Measurements from ENCODE around the gene STAT2.

STAT2 gene

DNA sequence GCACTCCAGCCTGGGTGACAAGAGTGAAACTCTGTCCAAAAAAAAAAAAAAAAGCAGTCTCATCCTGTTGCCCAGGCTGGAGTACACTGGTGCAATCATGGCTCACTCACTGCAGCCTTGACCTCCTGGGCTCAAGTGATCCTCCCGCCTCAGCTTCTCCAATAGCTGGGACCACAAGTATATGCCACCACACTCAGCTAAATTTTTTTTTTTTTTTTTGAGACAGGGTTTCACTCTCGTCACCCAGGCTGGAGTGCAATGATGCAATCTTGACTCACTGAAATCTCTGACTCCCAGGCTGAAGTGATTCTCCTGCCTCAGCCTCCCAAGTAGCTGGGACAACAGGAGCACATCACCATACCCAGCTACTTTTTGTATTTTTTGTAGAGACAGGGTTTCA, 38.9 kb downstream of the STAT2 start:
- ChIA-PET CTCF (interaction anchor here (1.2 to 1.8 kb wide), 3 partner anchors 12 to 138 kb away, joined by 3 to 8 read pairs (median 3); partner anchors contain the start of gene PAN2), POLR2A (interaction anchor here (0.7 kb wide), 1 partner anchor 15 kb away, joined by 8 read pairs; no protein-coding TSS in a partner anchor)
- DNase-seq (ENCODE audit: extremely low spot score), result no peak
- TF ChIP-seq, protein P1, sequence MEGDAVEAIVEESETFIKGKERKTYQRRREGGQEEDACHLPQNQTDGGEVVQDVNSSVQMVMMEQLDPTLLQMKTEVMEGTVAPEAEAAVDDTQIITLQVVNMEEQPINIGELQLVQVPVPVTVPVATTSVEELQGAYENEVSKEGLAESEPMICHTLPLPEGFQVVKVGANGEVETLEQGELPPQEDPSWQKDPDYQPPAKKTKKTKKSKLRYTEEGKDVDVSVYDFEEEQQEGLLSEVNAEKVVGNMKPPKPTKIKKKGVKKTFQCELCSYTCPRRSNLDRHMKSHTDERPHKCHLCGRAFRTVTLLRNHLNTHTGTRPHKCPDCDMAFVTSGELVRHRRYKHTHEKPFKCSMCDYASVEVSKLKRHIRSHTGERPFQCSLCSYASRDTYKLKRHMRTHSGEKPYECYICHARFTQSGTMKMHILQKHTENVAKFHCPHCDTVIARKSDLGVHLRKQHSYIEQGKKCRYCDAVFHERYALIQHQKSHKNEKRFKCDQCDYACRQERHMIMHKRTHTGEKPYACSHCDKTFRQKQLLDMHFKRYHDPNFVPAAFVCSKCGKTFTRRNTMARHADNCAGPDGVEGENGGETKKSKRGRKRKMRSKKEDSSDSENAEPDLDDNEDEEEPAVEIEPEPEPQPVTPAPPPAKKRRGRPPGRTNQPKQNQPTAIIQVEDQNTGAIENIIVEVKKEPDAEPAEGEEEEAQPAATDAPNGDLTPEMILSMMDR (IDR thresholded peaks at IDR 0.05; ENCODE audit: control extremely low read depth, extremely low read depth, low read depth, missing control alignments), result no peak

- ChIA-PET POLR2A (no interaction called here), CTCF (interaction anchor here (1.2 to 3.6 kb wide), 5 partner anchors 8 to 146 kb away, joined by 3 to 25 read pairs (median 3); no protein-coding TSS in a partner anchor)
- TF ChIP-seq, protein P1 (IDR thresholded peaks at IDR 0.05; ENCODE audit: control extremely low read depth, extremely low read depth, low read depth, missing control alignments), result no peak
- DNase-seq (ENCODE audit: extremely low spot score), result no peak
Measured at GRCh38 chr12:56317675-56318074, 42.2 kb downstream of the STAT2 start.

DNA sequence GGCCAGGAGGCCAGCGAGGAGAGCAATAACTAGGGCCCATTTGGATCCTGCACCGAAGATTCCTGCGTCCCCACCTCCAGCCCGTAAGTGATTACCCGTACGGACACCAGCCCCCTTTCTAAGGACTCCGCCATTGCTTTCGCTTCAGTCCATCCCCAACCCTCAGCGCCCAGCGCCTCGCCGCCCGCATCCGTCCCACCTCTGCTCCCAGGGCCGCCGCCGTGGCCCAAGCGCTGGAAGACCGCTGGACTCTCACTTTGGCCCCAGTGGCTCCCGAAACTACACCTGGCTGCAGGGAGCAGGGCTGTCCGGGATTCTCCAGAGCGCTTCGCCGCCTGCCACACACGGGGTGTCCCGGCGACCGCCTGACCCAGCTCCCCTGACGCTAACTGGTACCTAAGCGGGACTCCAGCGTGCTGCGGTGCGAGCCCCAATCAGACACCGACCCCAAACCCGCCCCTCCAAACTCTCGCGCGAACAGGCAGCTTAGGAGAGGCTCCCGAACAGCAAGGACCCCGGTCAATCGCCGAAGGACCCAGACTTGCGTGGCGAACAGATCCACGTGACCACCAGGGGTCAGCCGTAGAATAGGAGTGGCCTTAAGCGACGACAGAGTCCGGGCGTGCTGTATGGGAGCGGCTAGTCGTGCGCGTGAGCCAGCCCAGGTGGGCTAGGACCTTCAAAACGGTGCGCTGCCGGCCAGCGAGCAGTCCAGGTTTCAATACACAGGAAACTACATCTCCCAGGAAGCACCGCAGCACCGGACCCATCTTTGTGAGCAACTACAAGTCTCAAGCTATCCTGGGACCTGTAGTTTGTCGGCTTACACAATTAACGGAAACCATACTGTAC, 44.1 kb downstream of the STAT2 start, which contains the start of gene CNPY2:
Gene CNPY2, minus strand, starts transcription at position 367 of the 852 bp plus-strand sequence. CDS start 771 bp downstream, outside the sequence.
- CTCF ChIA-PET, result interaction anchor here (0.6 to 3.6 kb wide), 10 partner anchors 13 to 148 kb away, joined by 3 to 25 read pairs (median 3); partner anchors contain the start of genes IL23A, RNF41 and STAT2
- POLR2A ChIA-PET, result interaction anchor here (0.6 to 2.4 kb wide), 10 partner anchors 10 to 209 kb away, joined by 3 to 8 read pairs (median 3); partner anchors contain the start of genes ANKRD52, PAN2 and STAT2
- TF ChIP-seq, protein P1 (IDR thresholded peaks at IDR 0.05; ENCODE audit: control extremely low read depth, extremely low read depth, low read depth, missing control alignments), result peak; percentile 32
- DNase-seq (ENCODE audit: extremely low spot score), result peak; percentile 96

- TF ChIP-seq, protein P1 (IDR thresholded peaks at IDR 0.05; ENCODE audit: control extremely low read depth, extremely low read depth, low read depth, missing control alignments), result no peak
- ChIA-PET POLR2A (interaction anchor here (0.6 to 2.4 kb wide), 7 partner anchors 15 to 57 kb away, joined by 3 to 8 read pairs (median 4); partner anchors contain the start of genes ANKRD52, PAN2 and STAT2), CTCF (interaction anchor here (0.9 to 3.6 kb wide), 5 partner anchors 14 to 148 kb away, joined by 3 to 25 read pairs (median 10); partner anchors contain the start of genes RNF41 and STAT2)
- no peak for DNase-seq (ENCODE audit: extremely low spot score)
Measured at GRCh38 chr12:56315249-56315621, 44.7 kb downstream of the STAT2 start.

DNA sequence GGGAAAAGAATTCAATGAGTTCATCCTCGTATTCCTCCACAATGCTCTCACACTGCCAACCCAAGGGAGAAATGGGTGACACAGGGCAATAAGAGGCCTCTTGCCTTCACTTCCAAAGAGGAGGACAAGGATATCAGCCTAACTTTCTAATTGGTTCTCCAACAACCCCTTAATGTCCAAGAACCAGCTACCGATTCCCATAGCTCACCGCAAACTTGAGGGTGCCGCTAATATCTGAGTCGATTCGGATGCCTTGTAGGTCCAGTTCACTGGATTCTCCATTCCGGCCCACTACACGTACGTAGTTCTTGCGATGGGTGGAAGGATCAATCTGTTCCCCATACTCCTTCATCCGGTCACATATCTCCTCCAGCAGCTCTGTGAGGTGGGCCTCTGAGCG, 48.9 kb downstream of the STAT2 start:
- CTCF ChIA-PET, result interaction anchor here (0.8 to 1.7 kb wide), 11 partner anchors 12 to 185 kb away, joined by 3 to 6 read pairs (median 4); partner anchors contain the start of genes COQ10A and SMARCC2
- TF ChIP-seq, protein P1 (IDR thresholded peaks at IDR 0.05; ENCODE audit: control extremely low read depth, extremely low read depth, low read depth, missing control alignments), result no peak
- no peak for DNase-seq (ENCODE audit: extremely low spot score)
- POLR2A ChIA-PET, result interaction anchor here (0.6 kb wide), 1 partner anchor 193 kb away, joined by 3 read pairs; the partner anchor contains the start of gene ZC3H10

GRCh38 chr12:56308714-56309113, 51.2 kb downstream of the STAT2 start:
- ChIA-PET POLR2A (no interaction called here), CTCF (interaction anchor here (1.0 to 1.2 kb wide), 2 partner anchors 10 to 22 kb away, joined by 3 to 4 read pairs; no protein-coding TSS in a partner anchor)
- no peak for DNase-seq (ENCODE audit: extremely low spot score)
- TF ChIP-seq, protein P1 (IDR thresholded peaks at IDR 0.05; ENCODE audit: control extremely low read depth, extremely low read depth, low read depth, missing control alignments), result no peak

All from GM10248 (cell line).